ENCODE measurements around the gene DGCR2.

DNA sequence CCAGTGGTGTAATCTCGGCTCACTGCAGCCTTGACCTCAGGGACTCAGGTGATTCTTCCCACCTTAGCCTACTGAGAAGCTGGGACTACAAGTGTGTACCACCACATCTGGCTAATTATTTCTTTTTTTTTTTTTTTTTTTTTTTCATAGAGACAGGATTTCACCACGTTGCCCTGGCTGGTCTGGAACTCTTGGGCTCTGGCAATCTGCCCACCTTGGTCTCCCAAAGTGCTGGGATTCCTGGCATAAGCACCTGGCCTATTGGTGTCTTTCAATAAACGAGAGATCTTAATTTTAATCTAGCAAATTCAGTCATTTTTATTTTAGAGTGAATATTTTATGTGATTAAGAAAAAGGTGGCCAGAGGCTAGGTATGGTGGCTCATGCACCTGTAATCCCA, 40.1 kb downstream of the DGCR2 start:
- no peak for TF ChIP-seq POLR2A (IDR thresholded peaks at IDR 0.05)
- no peak for TF ChIP-seq CTCF (IDR thresholded peaks at IDR 0.05)

Data from adrenal gland (tissue), 5 donors.